HG03095 (cell line): Measurements from ENCODE around the gene SNAP47.
"Not testable (repeated sequence)": the region's sequence is repeated elsewhere in the genome, so short reads cannot be mapped to it uniquely, and the experiment has no call there.

ENCODE experiments used
- ATAC-seq: cut with Tn5 transposase; IDR thresholded peaks from one replicate; pipeline ENCODE4 v1.9.1; 2021; ENCODE audit warnings: moderate library complexity; ENCODE audit not compliant: unreplicated experiment

Gene SNAP47

GRCh38 chr1:227734856-227735538, at the start of gene SNAP47, which contains the start of gene JMJD4:
TSS of gene SNAP47 (plus strand) at chr1:227735435. CDS start at chr1:227747737, 12,302 bp downstream.
TSS of gene JMJD4 (minus strand) at chr1:227735302. CDS start at chr1:227735273, 29 bp downstream.
- ATAC-seq, result peak; percentile 86

GRCh38 chr1:227685807-227686206, 49.4 kb upstream of the SNAP47 start:
- ATAC-seq, result no peak

- no peak for ATAC-seq
Measured at GRCh38 chr1:227697321-227697864, 37.8 kb upstream of the SNAP47 start.

- not testable (repeated sequence) for ATAC-seq
Measured at GRCh38 chr1:227701631-227702030, 33.6 kb upstream of the SNAP47 start.

GRCh38 chr1:227707846-227708245, 27.4 kb upstream of the SNAP47 start:
- ATAC-seq, result no peak

GRCh38 chr1:227709451-227709850, 25.8 kb upstream of the SNAP47 start:
- ATAC-seq, result no peak

- ATAC-seq, result not testable (repeated sequence)
Measured at GRCh38 chr1:227710474-227710873, 24.8 kb upstream of the SNAP47 start.

GRCh38 chr1:227712648-227713047, 22.6 kb upstream of the SNAP47 start:
- ATAC-seq, result peak; percentile 78

GRCh38 chr1:227718932-227719331, 16.3 kb upstream of the SNAP47 start:
- ATAC-seq, result no peak

GRCh38 chr1:227723474-227723873, 11.8 kb upstream of the SNAP47 start:
- ATAC-seq, result no peak

- no peak for ATAC-seq
Measured at GRCh38 chr1:227725046-227725445, 10.2 kb upstream of the SNAP47 start.

GRCh38 chr1:227726318-227726717, 8.9 kb upstream of the SNAP47 start:
- ATAC-seq, result no peak

GRCh38 chr1:227726924-227727599, 8.2 kb upstream of the SNAP47 start:
- no peak for ATAC-seq

- peak; percentile 35 for ATAC-seq
Measured at GRCh38 chr1:227728059-227728891, 7.0 kb upstream of the SNAP47 start.

GRCh38 chr1:227728892-227729143, 6.4 kb upstream of the SNAP47 start:
- ATAC-seq, result no peak

- ATAC-seq, result no peak
Measured at GRCh38 chr1:227729144-227729880, 5.9 kb upstream of the SNAP47 start.

- peak; percentile 28 for ATAC-seq
Measured at GRCh38 chr1:227729881-227730629, 5.2 kb upstream of the SNAP47 start.

- no peak for ATAC-seq
Measured at GRCh38 chr1:227730630-227731151, 4.5 kb upstream of the SNAP47 start.

GRCh38 chr1:227731241-227731677, 4.0 kb upstream of the SNAP47 start:
- ATAC-seq, result no peak
